Measurements from ENCODE around the gene RGS12.

DNA sequence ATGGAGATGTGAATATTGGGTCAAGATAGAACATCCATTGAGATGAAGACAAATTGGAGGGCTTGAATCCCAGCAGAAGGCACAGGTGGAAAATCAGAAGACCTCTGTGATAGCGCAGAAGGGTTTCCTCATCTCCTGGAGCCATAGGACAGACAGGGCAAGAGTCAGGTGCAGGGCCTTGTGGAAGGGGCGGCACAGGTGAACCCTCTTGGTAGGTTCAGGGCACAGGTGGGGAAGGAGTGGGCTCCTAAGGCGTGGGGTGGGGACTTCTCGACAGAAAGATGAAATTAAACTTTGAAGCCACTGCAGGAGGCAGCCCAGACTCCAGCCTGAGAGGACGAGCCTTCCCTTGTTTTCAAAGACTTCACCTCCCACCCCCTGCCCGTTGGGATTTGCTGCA lies 9.3 kb upstream of the RGS12 start:
- TF ChIP-seq, protein P1, sequence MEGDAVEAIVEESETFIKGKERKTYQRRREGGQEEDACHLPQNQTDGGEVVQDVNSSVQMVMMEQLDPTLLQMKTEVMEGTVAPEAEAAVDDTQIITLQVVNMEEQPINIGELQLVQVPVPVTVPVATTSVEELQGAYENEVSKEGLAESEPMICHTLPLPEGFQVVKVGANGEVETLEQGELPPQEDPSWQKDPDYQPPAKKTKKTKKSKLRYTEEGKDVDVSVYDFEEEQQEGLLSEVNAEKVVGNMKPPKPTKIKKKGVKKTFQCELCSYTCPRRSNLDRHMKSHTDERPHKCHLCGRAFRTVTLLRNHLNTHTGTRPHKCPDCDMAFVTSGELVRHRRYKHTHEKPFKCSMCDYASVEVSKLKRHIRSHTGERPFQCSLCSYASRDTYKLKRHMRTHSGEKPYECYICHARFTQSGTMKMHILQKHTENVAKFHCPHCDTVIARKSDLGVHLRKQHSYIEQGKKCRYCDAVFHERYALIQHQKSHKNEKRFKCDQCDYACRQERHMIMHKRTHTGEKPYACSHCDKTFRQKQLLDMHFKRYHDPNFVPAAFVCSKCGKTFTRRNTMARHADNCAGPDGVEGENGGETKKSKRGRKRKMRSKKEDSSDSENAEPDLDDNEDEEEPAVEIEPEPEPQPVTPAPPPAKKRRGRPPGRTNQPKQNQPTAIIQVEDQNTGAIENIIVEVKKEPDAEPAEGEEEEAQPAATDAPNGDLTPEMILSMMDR (optimal IDR thresholded peaks at IDR 0.05 in 1 of 3, IDR thresholded peaks at IDR 0.05 in 1 of 3, conservative IDR thresholded peaks at IDR 0.05 in 1 of 3; ENCODE audit: extremely low read depth in 1 of 3, insufficient read depth in 2 of 3, low read length in 3 of 3) = no peak
- TF ChIP-seq EZH2 (IDR thresholded peaks at IDR 0.05; ENCODE audit: low read length) = no peak

Data from keratinocyte (primary cell).